ENCODE results near the gene BEND3. TPM values are rescaled to one million over a fixed set of nuclear protein-coding genes. Genes with fewer than 3 reads are reported as not detected.
"Not testable (repeated sequence)": the region's sequence is repeated elsewhere in the genome, so short reads cannot be mapped to it uniquely, and the experiment has no call there.

BEND3 gene
- total RNA-seq, 2 experiments from 2014 or later = 2.7 to 2.9 TPM

GRCh38 chr6:107101686-107102413 lies 13.5 kb downstream of the BEND3 start:
- ChIA-PET POLR2A (no interaction called here), CTCF (interaction anchor here (1.8 kb wide), 1 partner anchor 12 kb away, joined by 4 read pairs; no protein-coding TSS in a partner anchor)
- H3K36me3 Mint-ChIP-seq (ENCODE audit: low read depth) = no peaks in the 10 kb centered on the region
- no peaks in the 10 kb centered on the region for H3K9me3 Mint-ChIP-seq
- H3K4me1 Mint-ChIP-seq = no peaks in the 10 kb centered on the region
- no peaks in the 10 kb centered on the region for H3K27me3 Mint-ChIP-seq
- no peak for DNase-seq
- no peak overlapping the region for H3K4me3 Mint-ChIP-seq
- no peak overlapping the region for H3K27ac Mint-ChIP-seq

GRCh38 chr6:107101211-107101610 lies 14.1 kb downstream of the BEND3 start:
- Mint-ChIP-seq H3K4me1 (no peaks in the 10 kb centered on the region), H3K36me3 (ENCODE audit: low read depth) (no peaks in the 10 kb centered on the region)

GRCh38 chr6:107098436-107099307 lies 16.6 kb downstream of the BEND3 start:
- CTCF ChIA-PET = interaction anchor here (0.6 to 1.5 kb wide), 3 partner anchors 15 to 71 kb away, joined by 3 read pairs; partner anchors contain the start of gene MTRES1
- Mint-ChIP-seq H3K4me3 (no peak overlapping the region), H3K4me1 (no peaks in the 10 kb centered on the region), H3K9me3 (no peaks in the 10 kb centered on the region), H3K27me3 (no peaks in the 10 kb centered on the region), H3K27ac (no peak overlapping the region), H3K36me3 (ENCODE audit: low read depth) (no peaks in the 10 kb centered on the region)
- POLR2A ChIA-PET = no interaction called here
- DNase-seq = no peak

More at GRCh38 chr6:107101211-107101610, 14.1 kb downstream of the BEND3 start:
- no peak overlapping the region for H3K4me3 Mint-ChIP-seq
- POLR2A ChIA-PET = no interaction called here
- CTCF ChIA-PET = no interaction called here
- no peak for DNase-seq
- no peak overlapping the region for H3K27ac Mint-ChIP-seq
- no peaks in the 10 kb centered on the region for H3K27me3 Mint-ChIP-seq
- H3K9me3 Mint-ChIP-seq = no peaks in the 10 kb centered on the region

GRCh38 chr6:107084459-107084858 lies 30.9 kb downstream of the BEND3 start:
- POLR2A ChIA-PET = interaction anchor here (0.6 kb wide), 1 partner anchor 50 kb away, joined by 3 read pairs; no protein-coding TSS in a partner anchor
- peaks cover 11% of the 10 kb centered on the region for H3K4me1 Mint-ChIP-seq
- H3K36me3 Mint-ChIP-seq (ENCODE audit: low read depth) = peaks cover 12% of the 10 kb centered on the region
- H3K4me3 Mint-ChIP-seq, H3K9me3 Mint-ChIP-seq, H3K27ac Mint-ChIP-seq, H3K27me3 Mint-ChIP-seq, DNase-seq: not testable (repeated sequence)
- CTCF ChIA-PET = interaction anchor here (0.5 to 1.2 kb wide), 2 partner anchors 8 to 11 kb away, joined by 3 read pairs; no protein-coding TSS in a partner anchor

GRCh38 chr6:107083921-107084320 lies 31.4 kb downstream of the BEND3 start:
- Mint-ChIP-seq H3K27ac (no peak overlapping the region), H3K4me3 (no peak overlapping the region), H3K9me3 (peaks cover 8% of the 10 kb centered on the region), H3K4me1 (peaks cover 11% of the 10 kb centered on the region), H3K27me3 (no peaks in the 10 kb centered on the region), H3K36me3 (ENCODE audit: low read depth) (peaks cover 12% of the 10 kb centered on the region)
- no peak for DNase-seq
- CTCF ChIA-PET = interaction anchor here (0.5 kb wide), 1 partner anchor 8 kb away, joined by 3 read pairs; no protein-coding TSS in a partner anchor
- POLR2A ChIA-PET = no interaction called here

- H3K9me3 Mint-ChIP-seq = peaks cover 8% of the 10 kb centered on the region
- peaks cover 8% of the 10 kb centered on the region for H3K4me1 Mint-ChIP-seq
- POLR2A ChIA-PET = interaction anchor here (0.6 kb wide), 1 partner anchor 23 kb away, joined by 4 read pairs; no protein-coding TSS in a partner anchor
- CTCF ChIA-PET = interaction anchor here (1.0 kb wide), 2 partner anchors 11 to 16 kb away, joined by 3 to 4 read pairs; no protein-coding TSS in a partner anchor
- H3K36me3 Mint-ChIP-seq (ENCODE audit: low read depth) = peaks cover 12% of the 10 kb centered on the region
- H3K4me3 Mint-ChIP-seq = no peak overlapping the region
- no peak overlapping the region for H3K27ac Mint-ChIP-seq
- no peaks in the 10 kb centered on the region for H3K27me3 Mint-ChIP-seq
- no peak for DNase-seq
Measured at GRCh38 chr6:107083047-107083768, 32.1 kb downstream of the BEND3 start.

GRCh38 chr6:107082045-107082444 lies 33.3 kb downstream of the BEND3 start:
- no peak overlapping the region for H3K27ac Mint-ChIP-seq
- H3K36me3 Mint-ChIP-seq (ENCODE audit: low read depth) = peaks cover 10% of the 10 kb centered on the region
- H3K27me3 Mint-ChIP-seq = no peaks in the 10 kb centered on the region
- H3K9me3 Mint-ChIP-seq = peaks cover 8% of the 10 kb centered on the region
- no peak for DNase-seq
- H3K4me3 Mint-ChIP-seq = no peak overlapping the region
- H3K4me1 Mint-ChIP-seq = peaks cover 3% of the 10 kb centered on the region
- ChIA-PET POLR2A (no interaction called here), CTCF (interaction anchor here (0.6 to 1.6 kb wide), 5 partner anchors 10 to 166 kb away, joined by 3 to 4 read pairs (median 3); no protein-coding TSS in a partner anchor)

- Mint-ChIP-seq H3K27ac (no peak overlapping the region), H3K4me3 (no peak overlapping the region), H3K27me3 (no peaks in the 10 kb centered on the region), H3K9me3 (peaks cover 7% of the 10 kb centered on the region), H3K36me3 (ENCODE audit: low read depth) (peaks cover 9% of the 10 kb centered on the region), H3K4me1 (peaks cover 3% of the 10 kb centered on the region)
- no peak for DNase-seq
- ChIA-PET POLR2A (no interaction called here), CTCF (interaction anchor here (0.6 kb wide), 1 partner anchor 1299 kb away, joined by 3 read pairs; no protein-coding TSS in a partner anchor)
Measured at GRCh38 chr6:107080036-107080435, 35.3 kb downstream of the BEND3 start.

GRCh38 chr6:107079429-107079828 lies 35.9 kb downstream of the BEND3 start:
- peaks cover 3% of the 10 kb centered on the region for H3K36me3 Mint-ChIP-seq (ENCODE audit: low read depth)
- H3K9me3 Mint-ChIP-seq = peaks cover 3% of the 10 kb centered on the region
- H3K4me3 Mint-ChIP-seq = no peak overlapping the region
- DNase-seq = no peak
- POLR2A ChIA-PET = no interaction called here
- no peak overlapping the region for H3K27ac Mint-ChIP-seq
- CTCF ChIA-PET = interaction anchor here (0.6 kb wide), 1 partner anchor 1299 kb away, joined by 3 read pairs; no protein-coding TSS in a partner anchor
- H3K4me1 Mint-ChIP-seq = peaks cover 3% of the 10 kb centered on the region
- H3K27me3 Mint-ChIP-seq = no peaks in the 10 kb centered on the region

- no peaks in the 10 kb centered on the region for H3K36me3 Mint-ChIP-seq (ENCODE audit: low read depth)
- ChIA-PET POLR2A (no interaction called here), CTCF (no interaction called here)
- no peak overlapping the region for H3K4me3 Mint-ChIP-seq
- peaks cover 1% of the 10 kb centered on the region for H3K4me1 Mint-ChIP-seq
- H3K9me3 Mint-ChIP-seq = no peaks in the 10 kb centered on the region
- no peaks in the 10 kb centered on the region for H3K27me3 Mint-ChIP-seq
- no peak for DNase-seq
- no peak overlapping the region for H3K27ac Mint-ChIP-seq
Measured at GRCh38 chr6:107077710-107078109, 37.6 kb downstream of the BEND3 start.

GRCh38 chr6:107075951-107076381 lies 39.3 kb downstream of the BEND3 start:
- H3K9me3 Mint-ChIP-seq = no peaks in the 10 kb centered on the region
- ChIA-PET CTCF (no interaction called here), POLR2A (no interaction called here)
- DNase-seq = no peak
- no peaks in the 10 kb centered on the region for H3K4me1 Mint-ChIP-seq
- H3K27me3 Mint-ChIP-seq = no peaks in the 10 kb centered on the region
- no peak overlapping the region for H3K4me3 Mint-ChIP-seq
- H3K27ac Mint-ChIP-seq = no peak overlapping the region
- H3K36me3 Mint-ChIP-seq (ENCODE audit: low read depth) = no peaks in the 10 kb centered on the region

- H3K4me3 Mint-ChIP-seq = no peak overlapping the region
- ChIA-PET POLR2A (no interaction called here), CTCF (no interaction called here)
- no peak for DNase-seq
- H3K27me3 Mint-ChIP-seq = no peaks in the 10 kb centered on the region
- no peak overlapping the region for H3K27ac Mint-ChIP-seq
- peaks cover 7% of the 10 kb centered on the region for H3K4me1 Mint-ChIP-seq
- H3K9me3 Mint-ChIP-seq = no peaks in the 10 kb centered on the region
- H3K36me3 Mint-ChIP-seq (ENCODE audit: low read depth) = no peaks in the 10 kb centered on the region
Measured at GRCh38 chr6:107070686-107071085, 44.6 kb downstream of the BEND3 start.
